HCT116 (cell line): ENCODE data around the gene ARPC1A.

Experiments
- EZH2 ChIP-seq: fragments of 200-600 bp; sonication (generic); IDR thresholded peaks from 2 replicates; pipeline ENCODE4 v1.6.1; 2017; ENCODE audit warnings: antibody characterized with exemption, mixed run types
- POLR2A ChIP-seq: IDR thresholded peaks from 2 replicates; pipeline ENCODE4 v1.7.0; 2011; ENCODE audit warnings: borderline replicate concordance; ENCODE audit not compliant: insufficient read depth, insufficient read length; ENCODE audit errors: extremely low read depth
- POLR2AphosphoS5 ChIP-seq: IDR thresholded peaks from 2 replicates; pipeline ENCODE4 v1.6.1; 2011; ENCODE audit warnings: mild to moderate bottlenecking, low read depth, low read length, moderate library complexity

GRCh38 chr7:99320371-99320770, 5.3 kb upstream of the ARPC1A start:
- TF ChIP-seq POLR2A (no peak), EZH2 (no peak), POLR2AphosphoS5 (no peak)
